ENCODE measurements around the gene NAPB.

NAPB gene

GRCh38 chr20:23370873-23371272, 50.4 kb downstream of the NAPB start:
- TF ChIP-seq, protein P1, sequence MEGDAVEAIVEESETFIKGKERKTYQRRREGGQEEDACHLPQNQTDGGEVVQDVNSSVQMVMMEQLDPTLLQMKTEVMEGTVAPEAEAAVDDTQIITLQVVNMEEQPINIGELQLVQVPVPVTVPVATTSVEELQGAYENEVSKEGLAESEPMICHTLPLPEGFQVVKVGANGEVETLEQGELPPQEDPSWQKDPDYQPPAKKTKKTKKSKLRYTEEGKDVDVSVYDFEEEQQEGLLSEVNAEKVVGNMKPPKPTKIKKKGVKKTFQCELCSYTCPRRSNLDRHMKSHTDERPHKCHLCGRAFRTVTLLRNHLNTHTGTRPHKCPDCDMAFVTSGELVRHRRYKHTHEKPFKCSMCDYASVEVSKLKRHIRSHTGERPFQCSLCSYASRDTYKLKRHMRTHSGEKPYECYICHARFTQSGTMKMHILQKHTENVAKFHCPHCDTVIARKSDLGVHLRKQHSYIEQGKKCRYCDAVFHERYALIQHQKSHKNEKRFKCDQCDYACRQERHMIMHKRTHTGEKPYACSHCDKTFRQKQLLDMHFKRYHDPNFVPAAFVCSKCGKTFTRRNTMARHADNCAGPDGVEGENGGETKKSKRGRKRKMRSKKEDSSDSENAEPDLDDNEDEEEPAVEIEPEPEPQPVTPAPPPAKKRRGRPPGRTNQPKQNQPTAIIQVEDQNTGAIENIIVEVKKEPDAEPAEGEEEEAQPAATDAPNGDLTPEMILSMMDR (IDR thresholded peaks at IDR 0.05), result no peak
- no peak for TF ChIP-seq ZFX (IDR thresholded peaks at IDR 0.05; ENCODE audit: borderline replicate concordance)
- no peak overlapping the region for H3K27ac ChIP-seq

- no peak overlapping the region for H3K27ac ChIP-seq
- TF ChIP-seq ZFX (IDR thresholded peaks at IDR 0.05; ENCODE audit: borderline replicate concordance), result no peak
- TF ChIP-seq, protein P1 (IDR thresholded peaks at IDR 0.05), result no peak
Measured at GRCh38 chr20:23370274-23370673, 51.0 kb downstream of the NAPB start.

DNA sequence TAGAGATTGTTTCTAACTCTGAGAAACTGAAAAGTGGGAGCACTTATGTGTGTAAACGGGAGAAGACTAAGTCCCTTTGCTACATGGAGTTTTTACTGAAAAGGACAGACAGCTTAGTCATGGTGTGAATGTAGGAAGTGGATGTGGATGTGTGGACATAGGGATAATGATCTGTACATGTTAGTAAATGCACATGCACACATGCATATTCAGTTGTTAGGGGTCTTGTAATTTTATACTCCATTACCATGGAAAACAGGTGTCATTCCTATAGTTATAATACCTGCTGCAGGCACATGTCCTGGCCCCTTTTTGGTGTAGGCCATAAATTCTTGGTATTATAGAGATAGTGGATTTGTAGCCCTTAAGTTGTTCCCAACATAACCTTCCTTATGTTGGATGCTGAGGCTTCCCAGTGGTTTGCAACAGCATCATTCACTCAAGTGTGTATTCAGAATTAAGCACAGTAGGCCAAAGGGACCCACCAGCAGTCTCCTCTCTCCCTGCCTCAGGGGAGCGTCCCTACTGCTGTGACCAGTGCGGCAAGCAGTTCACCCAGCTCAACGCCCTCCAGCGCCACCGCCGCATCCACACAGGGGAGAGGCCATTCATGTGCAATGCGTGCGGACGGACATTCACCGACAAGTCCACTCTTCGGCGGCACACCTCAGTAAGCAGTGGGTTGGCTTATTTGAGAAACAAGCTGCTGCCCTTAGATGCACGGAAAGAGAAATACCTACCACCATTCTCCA, 52.0 kb downstream of the NAPB start:
- H3K27ac ChIP-seq, result no peak overlapping the region
- TF ChIP-seq ZFX (IDR thresholded peaks at IDR 0.05; ENCODE audit: borderline replicate concordance), result no peak
- TF ChIP-seq, protein P1 (IDR thresholded peaks at IDR 0.05), result no peak

DNA sequence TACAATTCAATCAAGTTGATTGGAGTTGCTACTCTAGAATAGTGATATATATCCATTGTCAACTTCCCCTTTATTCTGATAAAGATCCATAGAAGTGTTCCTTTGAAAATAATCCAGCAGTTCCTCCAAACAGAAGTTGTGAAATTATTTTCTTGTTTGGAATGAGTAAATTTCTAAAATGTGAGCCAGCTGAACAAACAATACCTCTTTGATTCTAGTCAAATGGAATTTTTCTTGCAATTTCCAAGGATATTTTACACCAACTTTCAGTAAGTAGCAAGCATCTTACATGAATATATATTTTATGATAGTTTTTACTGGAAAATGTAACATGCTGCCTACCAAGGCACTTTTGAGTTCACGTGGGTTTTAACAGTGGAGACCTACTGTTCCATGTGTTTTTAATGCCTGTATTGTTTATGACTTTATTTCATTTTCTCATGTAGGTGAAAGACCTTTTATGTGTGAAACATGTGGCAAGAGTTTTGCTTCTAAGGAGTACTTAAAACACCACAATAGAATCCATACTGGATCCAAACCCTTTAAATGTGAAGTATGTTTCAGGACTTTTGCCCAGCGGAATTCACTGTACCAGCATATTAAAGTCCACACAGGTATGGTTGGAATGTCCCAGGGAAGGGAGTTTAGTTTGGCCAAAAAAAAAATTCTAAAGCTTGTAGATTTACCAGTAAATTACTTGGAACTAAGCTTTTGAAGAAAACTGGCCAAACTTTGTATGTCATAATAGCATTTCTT, 52.8 kb downstream of the NAPB start:
- TF ChIP-seq, protein P1 (IDR thresholded peaks at IDR 0.05), result no peak
- TF ChIP-seq ZFX (IDR thresholded peaks at IDR 0.05; ENCODE audit: borderline replicate concordance), result no peak
- H3K27ac ChIP-seq, result no peak overlapping the region

DNA sequence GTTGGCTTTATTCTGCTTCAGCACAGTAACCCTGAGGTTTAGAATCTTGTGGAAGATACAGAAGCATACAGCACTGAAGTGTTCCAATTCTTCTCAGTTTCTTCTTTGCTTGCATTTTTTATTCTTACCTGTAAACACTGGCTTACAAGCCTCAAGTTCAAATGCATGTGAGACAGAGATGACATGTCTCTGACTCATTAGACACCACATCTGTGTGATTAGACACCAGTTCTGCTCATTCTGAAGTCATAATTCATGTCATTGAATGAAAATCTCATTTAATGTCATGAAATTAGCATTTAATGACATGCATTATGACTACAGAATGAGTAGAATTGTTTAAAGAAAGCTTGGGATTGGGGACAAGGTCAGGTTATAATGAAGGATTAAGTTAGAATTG, 53.5 kb downstream of the NAPB start:
- H3K27ac ChIP-seq, result no peak overlapping the region
- TF ChIP-seq ZFX (IDR thresholded peaks at IDR 0.05; ENCODE audit: borderline replicate concordance), result no peak
- TF ChIP-seq, protein P1 (IDR thresholded peaks at IDR 0.05), result no peak

DNA sequence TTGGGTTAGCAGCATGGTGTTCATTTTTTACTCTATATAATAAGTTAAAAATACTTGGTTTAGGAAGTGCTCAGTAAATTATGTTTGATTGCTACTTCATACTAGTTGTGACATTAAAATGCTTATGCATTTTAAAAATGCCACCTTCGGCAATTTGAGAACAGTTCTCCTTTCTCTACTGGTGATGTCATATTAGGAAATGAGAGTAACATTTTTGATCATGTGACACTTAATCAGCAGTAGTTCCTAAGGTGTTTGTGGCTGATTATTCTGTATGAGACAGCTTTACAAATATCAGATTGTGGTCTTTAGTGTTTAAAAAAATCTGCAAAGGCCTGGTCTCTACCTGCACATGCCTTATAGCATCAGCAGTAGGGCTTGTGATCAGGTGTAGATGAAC, 54.9 kb downstream of the NAPB start:
- 0 out of 2 replicates have a peak overlapping the region, but pooled peaks have one; percentile 13 for H3K27ac ChIP-seq
- TF ChIP-seq ZFX (IDR thresholded peaks at IDR 0.05; ENCODE audit: borderline replicate concordance), result no peak
- TF ChIP-seq, protein P1 (IDR thresholded peaks at IDR 0.05), result no peak

Data from 22Rv1 (cell line).